ENCODE data around the gene SMIM43.

The SMIM43 gene

DNA sequence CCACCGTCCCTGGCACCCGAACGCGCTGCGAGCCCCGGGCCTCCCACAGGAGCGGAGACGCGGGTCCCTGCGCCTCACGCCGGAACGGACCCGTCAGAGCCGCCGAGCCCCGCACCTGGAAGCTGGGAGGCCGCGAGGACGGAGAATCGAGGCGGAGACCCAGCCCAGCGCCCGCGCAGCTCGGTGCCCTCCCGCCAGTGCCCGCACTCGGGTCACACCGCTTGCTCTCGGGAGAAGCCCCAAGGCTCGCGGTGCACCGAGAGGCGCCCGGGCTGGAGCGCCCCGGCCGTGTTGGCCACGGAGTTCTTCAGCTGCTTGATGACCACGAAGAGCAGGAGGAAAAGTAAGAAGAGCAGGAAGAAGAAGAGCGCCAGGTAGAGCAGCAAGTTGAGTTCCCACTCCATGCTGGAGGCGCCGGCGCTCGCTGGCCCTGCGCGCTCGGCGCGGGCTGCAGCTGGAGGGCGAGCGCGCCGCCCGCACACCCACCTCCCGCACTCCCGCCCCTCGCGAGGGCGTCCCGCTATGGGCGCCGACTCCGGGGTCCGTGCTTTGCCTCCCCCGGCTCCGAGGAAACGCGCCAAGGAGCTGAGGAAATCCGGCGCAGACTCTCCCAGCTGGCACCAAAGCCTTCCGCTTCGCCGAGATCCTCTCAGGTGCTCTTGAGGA is at the start of gene SMIM43:
SMIM43 (minus strand) TSS at position 463 of the 666 bp plus-strand sequence; CDS start at position 404, 59 bp downstream.
- DNase-seq, result peak in 1 of 2 experiments; percentile 49

DNA sequence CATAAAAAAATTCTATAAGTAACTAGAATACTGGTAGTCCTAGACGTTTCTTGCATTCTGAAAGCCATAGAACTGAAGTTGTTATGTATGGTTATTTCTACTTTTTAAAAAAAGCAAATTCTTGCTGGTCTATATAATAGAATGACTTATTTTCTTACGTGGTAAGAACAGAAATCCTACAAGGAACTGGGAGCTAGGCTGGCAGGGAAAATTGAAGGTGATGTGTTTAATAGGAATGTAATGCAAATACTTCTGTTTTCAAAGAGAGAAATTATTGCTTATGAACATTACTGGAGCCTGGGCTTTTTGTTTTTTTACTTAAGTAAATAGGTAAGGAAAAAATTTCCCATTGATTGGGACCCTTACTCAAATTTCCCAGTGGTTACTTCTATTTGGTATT is 49.8 kb upstream of the SMIM43 start:
- no peak for DNase-seq

DNA sequence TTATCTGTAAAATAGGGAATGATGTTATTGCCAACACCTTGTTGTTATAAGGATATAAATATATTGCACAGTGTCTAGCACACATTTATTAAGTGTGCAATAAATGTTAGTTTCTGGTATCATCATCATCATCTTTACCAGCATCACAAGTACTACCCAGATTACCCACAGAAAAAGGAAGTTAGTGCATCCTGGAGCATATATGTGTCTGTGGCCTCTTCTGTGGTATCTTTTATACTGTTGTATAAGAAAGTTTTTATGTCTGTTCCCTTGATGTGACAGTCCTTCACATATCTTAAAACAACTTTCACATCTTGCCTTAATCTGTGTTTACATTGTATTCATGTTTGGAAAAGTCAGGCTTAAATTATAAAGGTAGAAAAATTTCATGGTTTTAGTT is 46.2 kb upstream of the SMIM43 start:
- no peak for DNase-seq

DNA sequence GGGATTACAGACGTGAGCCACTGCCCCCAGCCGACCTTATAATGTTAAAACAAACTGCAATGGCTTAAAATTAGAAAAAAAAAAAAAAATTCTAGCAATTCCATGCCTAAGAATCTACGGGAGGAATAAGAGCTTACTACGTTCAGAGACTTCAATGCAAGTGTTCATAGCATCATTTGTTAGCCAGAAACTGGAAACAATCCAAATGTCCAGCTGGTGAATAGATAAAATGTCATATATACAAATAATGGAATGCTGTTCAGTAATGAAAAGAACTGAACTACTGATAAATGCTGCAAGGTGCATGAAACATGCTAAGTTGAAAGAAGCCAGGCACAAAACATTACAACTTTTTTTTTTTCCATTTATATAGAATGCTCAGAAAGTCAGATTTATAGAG is 41.4 kb upstream of the SMIM43 start:
- DNase-seq, result no peak

- DNase-seq, result no peak
Measured at GRCh38 chr4:121801715-121802075, 36.7 kb upstream of the SMIM43 start.

GRCh38 chr4:121800961-121801714 is 36.2 kb upstream of the SMIM43 start, which contains the start of gene EXOSC9:
Gene EXOSC9, plus strand, starts transcription at chr4:121801323. Its CDS starts 102 bp downstream, at chr4:121801425.
- peak; percentile 79 to 95 for DNase-seq

GRCh38 chr4:121800638-121800960 is 35.6 kb upstream of the SMIM43 start:
- DNase-seq, result no peak

DNA sequence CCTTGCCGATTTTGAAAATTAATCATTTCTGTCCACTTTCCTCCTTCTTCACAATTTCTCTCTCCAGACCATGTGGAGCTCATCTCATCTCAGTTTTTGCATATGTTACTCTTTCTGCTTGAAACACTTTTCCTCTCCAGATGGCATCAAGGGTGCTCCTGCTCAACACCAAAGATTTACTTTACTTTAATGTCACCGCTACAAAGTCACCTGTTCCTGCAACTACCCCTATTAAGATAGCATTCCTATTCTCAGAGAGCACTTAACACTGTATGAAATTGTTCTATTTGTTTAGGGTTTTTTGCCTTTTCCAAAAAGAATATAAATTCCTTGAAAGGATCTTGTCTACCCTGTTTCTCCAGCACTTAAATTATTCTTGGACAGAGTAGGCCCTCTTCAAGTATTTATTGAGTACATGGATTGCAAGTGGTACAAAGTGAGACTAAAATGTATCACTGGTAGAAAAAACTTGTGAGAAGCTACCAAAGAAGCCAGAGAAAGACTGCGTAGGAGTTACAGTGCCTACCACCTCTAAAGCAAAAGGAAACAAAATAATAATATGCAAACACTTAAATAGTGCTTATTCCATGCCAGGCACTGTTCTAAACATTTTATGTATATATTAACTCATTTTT is 35.0 kb upstream of the SMIM43 start:
- no peak for DNase-seq

- DNase-seq, result no peak
Measured at GRCh38 chr4:121799208-121799823, 34.4 kb upstream of the SMIM43 start.

GRCh38 chr4:121796283-121796682 is 31.3 kb upstream of the SMIM43 start:
- no peak for DNase-seq

- DNase-seq, result no peak
Measured at GRCh38 chr4:121794505-121795188, 29.7 kb upstream of the SMIM43 start.

- DNase-seq, result no peak
Measured at GRCh38 chr4:121792966-121793365, 28.0 kb upstream of the SMIM43 start.

- no peak for DNase-seq
Measured at GRCh38 chr4:121791481-121791880, 26.5 kb upstream of the SMIM43 start.

- no peak for DNase-seq
Measured at GRCh38 chr4:121790976-121791375, 26.0 kb upstream of the SMIM43 start.

DNA sequence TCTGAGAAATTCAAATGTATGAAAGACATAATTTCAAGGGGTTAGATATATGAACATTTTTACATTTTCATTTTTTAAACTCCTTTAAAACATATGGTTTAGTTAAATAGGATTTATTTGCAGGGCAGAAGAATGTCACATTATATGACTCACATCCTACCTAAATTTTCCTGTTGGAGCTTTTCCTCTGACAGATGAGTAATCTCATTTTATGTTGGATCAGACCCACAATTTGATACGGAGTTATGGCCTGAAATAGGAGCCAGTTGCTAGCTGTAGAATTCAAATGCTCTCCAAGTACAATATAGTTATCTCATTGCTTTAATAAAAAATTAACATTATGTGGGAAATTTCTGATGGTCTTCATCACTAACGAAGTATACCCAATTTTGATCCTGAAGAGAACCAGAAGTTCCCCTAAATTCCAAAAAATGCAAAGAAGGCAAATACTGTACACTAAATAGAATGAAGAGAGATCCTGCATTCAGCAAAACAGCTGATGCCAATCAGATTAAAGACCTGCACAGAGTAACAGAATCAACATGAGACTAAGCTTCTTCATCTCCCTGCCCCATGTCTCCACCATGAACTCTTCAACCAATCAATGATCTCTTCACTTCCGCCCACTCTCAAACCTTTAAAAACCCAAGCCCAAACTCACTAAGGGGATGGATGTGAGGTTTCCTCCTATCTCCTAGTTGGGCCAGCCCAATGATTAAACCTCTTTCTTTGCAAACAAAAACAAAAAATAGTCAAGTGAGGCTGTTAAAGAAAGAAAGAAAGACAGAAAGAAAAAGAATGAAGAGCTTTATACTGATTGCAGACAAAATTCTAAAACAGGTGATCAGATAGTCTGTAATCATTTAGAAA is 25.2 kb upstream of the SMIM43 start:
- DNase-seq, result no peak

DNA sequence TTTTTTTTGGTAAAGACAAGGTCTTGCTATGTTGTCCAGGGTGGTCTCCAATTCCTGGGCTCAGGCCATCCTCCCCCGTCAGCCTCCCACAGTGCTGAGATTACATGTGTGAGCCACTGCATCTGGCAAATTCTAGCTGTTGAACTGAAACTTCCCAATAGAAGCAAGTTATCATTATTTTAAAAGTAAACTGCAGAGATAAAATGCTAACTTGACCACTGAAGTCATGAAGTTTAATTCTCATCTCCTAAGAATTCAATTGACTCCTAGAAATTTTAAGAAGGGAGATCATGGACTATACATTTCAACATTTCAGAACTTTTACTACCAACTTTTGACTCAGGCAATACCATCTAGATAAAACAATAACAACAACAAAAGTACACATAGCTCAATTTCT is 24.5 kb upstream of the SMIM43 start:
- no peak for DNase-seq

- DNase-seq, result no peak
Measured at GRCh38 chr4:121788896-121789295, 23.9 kb upstream of the SMIM43 start.

DNA sequence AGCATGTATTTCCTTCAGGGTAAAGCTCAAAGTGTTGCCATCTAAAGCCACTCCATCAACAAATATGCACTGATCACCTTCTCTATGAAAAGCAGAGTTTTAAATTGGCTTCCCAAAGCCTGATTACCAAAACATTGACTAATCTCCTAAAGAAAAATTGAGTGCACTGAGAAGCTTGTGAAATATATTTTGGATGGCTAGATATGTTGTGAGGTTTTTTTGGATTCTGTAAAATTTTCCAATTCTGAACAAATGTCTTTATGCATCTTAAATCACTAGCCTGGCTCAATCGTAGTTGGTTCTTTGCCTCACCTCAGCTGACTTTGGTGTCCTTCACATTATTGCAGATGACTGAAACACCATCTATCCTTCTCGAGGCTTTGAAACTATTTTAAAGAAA is 21.3 kb upstream of the SMIM43 start:
- DNase-seq, result no peak

DNA sequence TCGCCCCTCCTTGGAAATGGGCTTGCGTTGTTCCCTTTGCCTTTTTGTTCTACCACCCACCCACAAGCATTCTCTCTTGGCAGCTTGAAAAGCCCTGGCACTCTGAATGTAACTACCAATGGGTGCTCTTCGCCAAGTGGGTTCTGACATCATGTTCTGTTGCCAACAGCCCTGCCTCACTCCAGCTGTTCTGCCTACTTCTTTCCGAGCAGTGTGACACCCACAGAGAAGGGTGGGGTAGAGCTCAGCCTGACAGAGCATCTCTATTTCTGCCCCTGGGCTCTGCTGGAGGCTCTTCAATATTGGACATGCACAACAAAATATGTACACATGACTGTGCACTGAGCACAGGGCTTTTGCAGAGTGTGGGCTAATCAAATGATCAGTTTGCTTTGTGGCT is 20.5 kb upstream of the SMIM43 start:
- no peak for DNase-seq

DNA sequence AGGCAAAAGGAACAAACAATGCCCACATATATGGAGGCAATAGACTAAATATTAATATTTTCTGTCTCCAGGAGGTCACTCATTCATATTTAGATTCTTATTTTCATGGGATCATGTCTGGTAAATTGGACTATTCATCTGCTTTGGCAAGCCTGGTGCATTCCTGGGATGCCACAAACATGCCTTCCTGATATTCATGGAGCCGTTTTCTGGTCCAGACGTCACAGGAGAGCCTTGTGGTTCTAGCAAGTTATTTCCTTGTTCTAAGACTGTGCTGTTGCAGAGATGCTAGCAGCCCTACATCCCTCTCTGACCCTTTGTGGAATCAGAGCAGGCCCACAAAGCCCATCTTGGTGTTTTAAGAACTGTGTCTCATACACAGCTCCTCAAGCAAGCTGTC is 20.0 kb upstream of the SMIM43 start:
- no peak for DNase-seq

- DNase-seq, result no peak
Measured at GRCh38 chr4:121784401-121784800, 19.4 kb upstream of the SMIM43 start.

DNA sequence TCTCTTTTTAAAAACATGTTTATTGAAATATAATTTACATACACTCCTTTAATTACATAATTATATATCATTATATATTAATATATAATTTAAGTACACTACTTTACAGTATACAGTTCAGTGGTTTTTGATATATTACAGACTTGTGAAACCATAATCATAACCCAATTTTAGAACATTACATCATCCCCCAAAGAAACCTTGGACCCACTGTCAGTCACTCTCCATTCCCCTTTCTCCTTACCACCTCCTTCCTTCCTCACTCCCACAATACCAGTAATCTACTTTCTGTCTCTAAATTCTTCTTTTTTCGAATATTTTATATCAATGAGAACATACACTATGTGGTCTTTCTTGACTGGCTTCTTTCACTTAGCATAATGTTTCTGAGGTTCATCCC is 18.2 kb upstream of the SMIM43 start:
- DNase-seq, result no peak
